GM21825 (cell line): ENCODE data around the gene EFCAB8.
"Not testable (repeated sequence)": the region's sequence is repeated elsewhere in the genome, so short reads cannot be mapped to it uniquely, and the experiment has no call there.

Experiments
- ATAC-seq: cut with Tn5 transposase; IDR thresholded peaks from one replicate; pipeline ENCODE4 v1.9.1; 2021; ENCODE audit warnings: mild to moderate bottlenecking, moderate library complexity; ENCODE audit not compliant: unreplicated experiment

Gene EFCAB8

GRCh38 chr20:32885185-32885584 is 26.5 kb downstream of the EFCAB8 start:
- ATAC-seq, result no peak

GRCh38 chr20:32885952-32886351 is 27.2 kb downstream of the EFCAB8 start:
- ATAC-seq, result no peak

- no peak for ATAC-seq
These were observed 27.9 kb downstream of the EFCAB8 start for GRCh38 chr20:32886652-32887051.

GRCh38 chr20:32887492-32887891 is 28.8 kb downstream of the EFCAB8 start:
- ATAC-seq, result no peak

- no peak for ATAC-seq
These were observed 29.9 kb downstream of the EFCAB8 start for GRCh38 chr20:32888636-32889035.

GRCh38 chr20:32889281-32889680 is 30.6 kb downstream of the EFCAB8 start:
- no peak for ATAC-seq

GRCh38 chr20:32891491-32891890 is 32.8 kb downstream of the EFCAB8 start:
- no peak for ATAC-seq

- no peak for ATAC-seq
These were observed 33.4 kb downstream of the EFCAB8 start for GRCh38 chr20:32891926-32892660.

GRCh38 chr20:32893263-32894025 is 34.7 kb downstream of the EFCAB8 start:
- no peak for ATAC-seq

- no peak for ATAC-seq
These were observed 35.3 kb downstream of the EFCAB8 start for GRCh38 chr20:32894026-32894483.

GRCh38 chr20:32894711-32895355 is 36.1 kb downstream of the EFCAB8 start:
- ATAC-seq, result no peak

GRCh38 chr20:32896521-32897280 is 38.0 kb downstream of the EFCAB8 start:
- ATAC-seq, result no peak

- ATAC-seq, result no peak
These were observed 40.0 kb downstream of the EFCAB8 start for GRCh38 chr20:32898729-32899128.

GRCh38 chr20:32902456-32903420 is 44.0 kb downstream of the EFCAB8 start:
- ATAC-seq, result no peak

GRCh38 chr20:32903666-32904175 is 45.0 kb downstream of the EFCAB8 start:
- ATAC-seq, result no peak

GRCh38 chr20:32904678-32905077 is 46.0 kb downstream of the EFCAB8 start:
- not testable (repeated sequence) for ATAC-seq

GRCh38 chr20:32906200-32906599 is 47.5 kb downstream of the EFCAB8 start:
- ATAC-seq, result no peak

- ATAC-seq, result no peak
These were observed 48.3 kb downstream of the EFCAB8 start for GRCh38 chr20:32906871-32907495.

GRCh38 chr20:32907886-32908285 is 49.2 kb downstream of the EFCAB8 start:
- ATAC-seq, result no peak
